HepG2 (cell line): ENCODE results near the gene CDH23. TPM values are rescaled to one million over a fixed set of nuclear protein-coding genes. Genes with fewer than 3 reads are reported as not detected.
A peak's percentile ranks its signal among the peaks of the same experiment; 100 is the strongest.

Source experiments
- ATAC-seq: fragments of 200-7000 bp; cut with Tn5 transposase; 3 replicates; pipeline ENCODE4 v1.9.1; 2020; ENCODE audit warnings: mild to moderate bottlenecking, moderate library complexity
- BruUV-seq: library from RNA; stranded (reverse); fragments of 400-500 nt; replicated peaks from 2 replicates; lab custom pipeline; 2021; lab: Mats Ljungman, UMichigan
- CTCF ChIA-PET: fragments of 300-600 bp; formaldehyde crosslinking; extraction: SDS; loops from one replicate; lab custom pipeline; 2021; ENCODE audit warnings: low total read pairs, inconsistent platforms, low intra/inter-chr PET ratio; lab: Yijun Ruan, JAX
- POLR2A ChIA-PET: fragments of 350-600 bp; sonication (Branson Sonifier 250); formaldehyde crosslinking; loops from one replicate; lab custom pipeline; 2020; ENCODE audit warnings: antibody characterized with exemption, inconsistent platforms; lab: Yijun Ruan, JAX
- DNase-seq: peaks from one replicate; pipeline ENCODE4 v3.0.0-alpha.2; 2015; ENCODE audit warnings: low spot score
- FAIRE-seq: peaks from 3 replicates; lab custom pipeline; 2011; peaks lifted over from hg19 to GRCh38; lab: Jason Lieb, UNC
- H2AFZ ChIP-seq: one replicate; pipeline ENCODE4 v1.6.1; 2011; ENCODE audit warnings: low read length, inconsistent platforms
- H3K27ac ChIP-seq: fragments of 300-600 bp; 3 replicates; pipeline ENCODE4 v1.8.0; 2011; ENCODE audit warnings: mixed run types, mild to moderate bottlenecking, mixed read lengths, low read length, inconsistent platforms; ENCODE audit not compliant: insufficient read depth; ENCODE audit errors: extremely low read length
- H3K27me3 ChIP-seq, 2 experiments: fragments of 200-600 bp in 1 of 2; 2 replicates in 1 of 2; 3 replicates in 1 of 2; pipeline versions ENCODE4 v1.6.0 to v1.8.0; 2011; ENCODE audit warnings: low read length in 2 of 2, mild to moderate bottlenecking in 2 of 2, moderate library complexity in 2 of 2, inconsistent platforms in 1 of 2; ENCODE audit not compliant: insufficient read depth in 2 of 2, control insufficient read depth in 1 of 2
- H3K36me3 ChIP-seq, 2 experiments: fragments of 200-600 bp in 1 of 2; replicated peaks in 1 of 2; 2 replicates in 1 of 2; 3 replicates in 1 of 2; pipeline versions ENCODE4 v1.5.1 to v1.8.0; 2011; ENCODE audit warnings: low read length in 2 of 2, inconsistent platforms in 1 of 2; ENCODE audit not compliant: insufficient read depth in 2 of 2, control insufficient read depth in 1 of 2
- H3K4me1 ChIP-seq: 2 replicates; pipeline ENCODE4 v1.5.1; 2012; ENCODE audit warnings: low read length, inconsistent platforms; ENCODE audit not compliant: insufficient read depth
- H3K4me2 ChIP-seq: 2 replicates; pipeline ENCODE4 v1.6.0; 2011; ENCODE audit warnings: low read depth, low read length, inconsistent platforms
- H3K4me3 ChIP-seq, 3 experiments: fragments of 200-600 bp in 1 of 3; sonication (generic), shearing (Covaris generic) in 1 of 3; replicated peaks in 1 of 3; 2 replicates each; pipeline ENCODE4 v1.5.1; 2011 to 2016; ENCODE audit warnings: low read length in 3 of 3, inconsistent platforms in 2 of 3, low read depth in 2 of 3, mild to moderate bottlenecking in 2 of 3, control low read depth in 1 of 3, mixed read lengths in 1 of 3; ENCODE audit not compliant: insufficient read depth in 1 of 3
- H3K79me2 ChIP-seq: one replicate; pipeline ENCODE4 v1.6.1; 2011; ENCODE audit warnings: low read length, inconsistent platforms; ENCODE audit not compliant: insufficient read depth
- H3K9ac ChIP-seq: 2 replicates; pipeline ENCODE4 v1.6.0; 2011; ENCODE audit warnings: mild to moderate bottlenecking, low read depth, low read length, inconsistent platforms; ENCODE audit not compliant: insufficient read depth
- H3K9me3 ChIP-seq: 2 replicates; pipeline ENCODE4 v1.5.1; 2012; ENCODE audit warnings: mild to moderate bottlenecking, low read length
- H4K20me1 ChIP-seq: 2 replicates; pipeline ENCODE4 v1.6.0; 2011; ENCODE audit warnings: inconsistent platforms, mild to moderate bottlenecking, low read length, moderate library complexity; ENCODE audit not compliant: insufficient read depth
- KDM6A ChIP-seq: IDR thresholded peaks from 2 replicates; pipeline ENCODE4 v1.6.1; 2016; ENCODE audit warnings: low read depth
- ZNF256 ChIP-seq: sonication (generic); formaldehyde crosslinking; conservative IDR thresholded peaks from 2 replicates; pipeline ENCODE4 v1.4.0; 2020; ENCODE audit warnings: missing genetic modification reagents
- WGBS: methylation state at CpG from one replicate; pipeline ENCODE4 v1.1.6; 2017; ENCODE audit warnings: low lambda C conversion rate; 5-methylcytosine and 5-hydroxymethylcytosine counted together
- in situ Hi-C: cut with HindIII; loops from 2 replicates; pipeline ENCODE4 v1.10.0; 2017; ENCODE audit warnings: low pct_unique_long_range_greater_than_20kb; ENCODE audit not compliant: extremely low pct_ligation_motif_present
- intact Hi-C: fragments of 100-400 bp; cut with micrococcal nuclease; formaldehyde crosslinking; loops from one replicate; pipeline ENCODE4 v1.10.0; 2022; ENCODE audit not compliant: unreplicated experiment
- polyA plus RNA-seq, 8 experiments: library from polyadenylated mRNA; depleted of rRNA in 3 of 8; stranded (reverse) in 7 of 8; unstranded in 1 of 8; fragments of >200 nt; fragmentation: Illumina TruSeq in 4 of 8; extraction: Trizol in 4 of 8; gene quantifications; 2 replicates each; pipeline versions ENCODE4 v1.2.1 to v1.2.3, GENCODE V29; 2011 to 2016; ENCODE audit warnings: low read depth in 4 of 8, missing spikeins in 1 of 8, mixed read lengths in 1 of 8; ENCODE audit not compliant: insufficient read depth in 1 of 8
- total RNA-seq, 5 experiments: library from RNA; depleted of rRNA; stranded (reverse); fragments of >200 nt; fragmentation: Illumina TruSeq; extraction: Trizol; gene quantifications; 2 replicates each; pipeline ENCODE4 v1.2.3, GENCODE V29; 2016; ENCODE audit warnings: low read depth in 1 of 5
- TF ChIP-seq, protein P1 (sequence below): fragments of 450-650 bp; IDR thresholded peaks from 2 replicates; pipeline ENCODE4 v1.6.1; 2016
- TF ChIP-seq, protein P2 (sequence below): sonication (generic); formaldehyde crosslinking; IDR thresholded peaks from 2 replicates; pipeline ENCODE4 v1.9.0; 2021; ENCODE audit warnings: missing genetic modification reagents, borderline replicate concordance

CDH23 gene
- total and polyA plus RNA-seq, 2 of the 13 experiments (the other 11 are each of a cell fraction or from before 2014, with no cell fraction given): 0.13 TPM; not detected in 1

- no peak for ATAC-seq
- TF ChIP-seq ZNF256 (CRISPR knock-in tag): no peak
- TF ChIP-seq, protein P1, sequence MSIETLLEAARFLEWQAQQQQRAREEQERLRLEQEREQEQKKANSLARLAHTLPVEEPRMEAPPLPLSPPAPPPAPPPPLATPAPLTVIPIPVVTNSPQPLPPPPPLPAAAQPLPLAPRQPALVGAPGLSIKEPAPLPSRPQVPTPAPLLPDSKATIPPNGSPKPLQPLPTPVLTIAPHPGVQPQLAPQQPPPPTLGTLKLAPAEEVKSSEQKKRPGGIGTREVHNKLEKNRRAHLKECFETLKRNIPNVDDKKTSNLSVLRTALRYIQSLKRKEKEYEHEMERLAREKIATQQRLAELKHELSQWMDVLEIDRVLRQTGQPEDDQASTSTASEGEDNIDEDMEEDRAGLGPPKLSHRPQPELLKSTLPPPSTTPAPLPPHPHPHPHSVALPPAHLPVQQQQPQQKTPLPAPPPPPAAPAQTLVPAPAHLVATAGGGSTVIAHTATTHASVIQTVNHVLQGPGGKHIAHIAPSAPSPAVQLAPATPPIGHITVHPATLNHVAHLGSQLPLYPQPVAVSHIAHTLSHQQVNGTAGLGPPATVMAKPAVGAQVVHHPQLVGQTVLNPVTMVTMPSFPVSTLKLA: peak; percentile 72
- H3K27me3 ChIP-seq: peaks cover 4 to 60% of the 10 kb centered on the region in 2 experiments; a peak in 4 of 5 replicates
- in situ Hi-C loops: no loop called here
- no peak overlapping the region for H3K4me2 ChIP-seq
- H3K9me3 ChIP-seq: no peaks in the 10 kb centered on the region
- H4K20me1 ChIP-seq: no peaks in the 10 kb centered on the region
- intact Hi-C loops: no loop called here
- no peak overlapping the region for H2AFZ ChIP-seq
- ChIA-PET CTCF (no interaction called here), POLR2A (no interaction called here)
- no TSS peak for BruUV-seq
- H3K36me3 ChIP-seq: no peaks in the 10 kb centered on the region
- FAIRE-seq: no peak
- H3K27ac ChIP-seq: no peak overlapping the region
- WGBS: 15% methylated on average over 8 of the region's 9 CpGs
- no peak overlapping the region for H3K9ac ChIP-seq
- no peaks in the 10 kb centered on the region for H3K79me2 ChIP-seq
- DNase-seq: no peak
- H3K4me3 ChIP-seq: no peak overlapping the region
- no peaks in the 10 kb centered on the region for H3K4me1 ChIP-seq
Observed at GRCh38 chr10:71476228-71477011, 79.7 kb downstream of the CDH23 start.

- Histone ChIP-seq H3K4me1 (no peaks in the 10 kb centered on the region), H3K9me3 (no peaks in the 10 kb centered on the region), H4K20me1 (no peaks in the 10 kb centered on the region), H3K36me3 (no peaks in the 10 kb centered on the region), H3K27ac (no peak overlapping the region), H3K4me2 (no peak overlapping the region), H2AFZ (no peak overlapping the region), H3K27me3 (peaks cover 4 to 65% of the 10 kb centered on the region in 2 experiments; a peak in 4 of 5 replicates), H3K79me2 (no peaks in the 10 kb centered on the region), H3K9ac (no peak overlapping the region), H3K4me3 (no peak overlapping the region)
- 1% methylated on average over 3 of the region's 3 CpGs for WGBS
- POLR2A ChIA-PET: no interaction called here
- DNase-seq (no peak), ATAC-seq (no peak), FAIRE-seq (no peak)
- TF ChIP-seq, protein P2, sequence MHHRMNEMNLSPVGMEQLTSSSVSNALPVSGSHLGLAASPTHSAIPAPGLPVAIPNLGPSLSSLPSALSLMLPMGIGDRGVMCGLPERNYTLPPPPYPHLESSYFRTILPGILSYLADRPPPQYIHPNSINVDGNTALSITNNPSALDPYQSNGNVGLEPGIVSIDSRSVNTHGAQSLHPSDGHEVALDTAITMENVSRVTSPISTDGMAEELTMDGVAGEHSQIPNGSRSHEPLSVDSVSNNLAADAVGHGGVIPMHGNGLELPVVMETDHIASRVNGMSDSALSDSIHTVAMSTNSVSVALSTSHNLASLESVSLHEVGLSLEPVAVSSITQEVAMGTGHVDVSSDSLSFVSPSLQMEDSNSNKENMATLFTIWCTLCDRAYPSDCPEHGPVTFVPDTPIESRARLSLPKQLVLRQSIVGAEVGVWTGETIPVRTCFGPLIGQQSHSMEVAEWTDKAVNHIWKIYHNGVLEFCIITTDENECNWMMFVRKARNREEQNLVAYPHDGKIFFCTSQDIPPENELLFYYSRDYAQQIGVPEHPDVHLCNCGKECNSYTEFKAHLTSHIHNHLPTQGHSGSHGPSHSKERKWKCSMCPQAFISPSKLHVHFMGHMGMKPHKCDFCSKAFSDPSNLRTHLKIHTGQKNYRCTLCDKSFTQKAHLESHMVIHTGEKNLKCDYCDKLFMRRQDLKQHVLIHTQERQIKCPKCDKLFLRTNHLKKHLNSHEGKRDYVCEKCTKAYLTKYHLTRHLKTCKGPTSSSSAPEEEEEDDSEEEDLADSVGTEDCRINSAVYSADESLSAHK (CRISPR knock-in tag): no peak
- TF ChIP-seq KDM6A: no peak
- BruUV-seq: no TSS peak
- in situ Hi-C loops (no loop called here), intact Hi-C loops (no loop called here)
- CTCF ChIA-PET: no interaction called here
Observed at GRCh38 chr10:71478173-71478572, 81.5 kb downstream of the CDH23 start.
